ENCODE data around the gene TAMM41. TPM values are rescaled to one million over a fixed set of nuclear protein-coding genes. Genes with fewer than 3 reads are reported as not detected.
A peak's percentile ranks its signal among the peaks of the same experiment; 100 is the strongest.

TAMM41 gene
- total RNA-seq, 1 experiment from 2014 or later: 24.3 TPM

- H4K5ac ChIP-seq (ENCODE audit: insufficient read length, low read depth, low read length): no peak overlapping the region
- DNase-seq: no peak
- H2BK120ac ChIP-seq (ENCODE audit: low read depth, low read length, poor library complexity, severe bottlenecking): no peak overlapping the region
- no peaks in the 10 kb centered on the region for H3K79me2 ChIP-seq (ENCODE audit: insufficient read depth, low read length)
- H2AFZ ChIP-seq (ENCODE audit: low read length): no peak overlapping the region
- H3K14ac ChIP-seq (ENCODE audit: insufficient read depth, low read length): no peak overlapping the region
- peaks cover 4% of the 10 kb centered on the region for H3K9me3 ChIP-seq (ENCODE audit: control insufficient read depth, low read depth, low read length)
- H3K79me1 ChIP-seq (ENCODE audit: insufficient read depth, low read depth, low read length, poor library complexity, severe bottlenecking): no peaks in the 10 kb centered on the region
- no peak overlapping the region for H4K91ac ChIP-seq (ENCODE audit: insufficient read length, low read depth, low read length)
- no peak overlapping the region for H3K27ac ChIP-seq (ENCODE audit: insufficient read length, low read depth, low read length)
- H3K18ac ChIP-seq (ENCODE audit: insufficient read length, low read depth, low read length): no peak overlapping the region
- H3K56ac ChIP-seq (ENCODE audit: insufficient read length, low read depth, low read length): no peak overlapping the region
- H3K9ac ChIP-seq (ENCODE audit: extremely low read depth, insufficient read length, low read length): no peak overlapping the region
- H4K8ac ChIP-seq (replicated peaks; ENCODE audit: insufficient read length, low read depth, low read length): no peak overlapping the region
- Mint-ChIP-seq H3K27me3 (ENCODE audit: low read depth) (no peaks in the 10 kb centered on the region; the same call in none of the 2 replicates), H3K27ac (no peak overlapping the region), H3K4me1 (peaks cover 14 to 16% of the 10 kb centered on the region in 2 experiments), H3K4me3 (no peak overlapping the region), H3K9me3 (peaks cover 4 to 6% of the 10 kb centered on the region in 2 experiments; a peak in 4 of 5 replicates), H3K36me3 (ENCODE audit: insufficient read depth in 1 of 3, low read depth in 3 of 3) (peaks cover 25 to 60% (median 37%) of the 10 kb centered on the region in 3 experiments)
- no peak overlapping the region for H3T11ph ChIP-seq (ENCODE audit: low read length)
- H4K20me1 ChIP-seq (ENCODE audit: control insufficient read depth, insufficient read depth, insufficient read length): no peaks in the 10 kb centered on the region
- no peaks in the 10 kb centered on the region for H3K4me1 ChIP-seq (ENCODE audit: insufficient read depth, low read length)
- peak; percentile 62 for TF ChIP-seq CTCF (conservative IDR thresholded peaks at IDR 0.05)
- H2BK15ac ChIP-seq (ENCODE audit: low read depth, low read length): no peak overlapping the region
- no peak overlapping the region for H2BK20ac ChIP-seq (ENCODE audit: low read depth, low read length, poor library complexity, severe bottlenecking)
- H3K27me3 ChIP-seq (ENCODE audit: insufficient read depth, low read length): no peaks in the 10 kb centered on the region
- H3K23me2 ChIP-seq (ENCODE audit: insufficient read length, low read depth, low read length, poor library complexity, severe bottlenecking): no peaks in the 10 kb centered on the region
- no peak overlapping the region for H3K4me2 ChIP-seq (ENCODE audit: insufficient read depth, insufficient read length, low read length)
- H2BK12ac ChIP-seq (ENCODE audit: insufficient read length, low read depth, low read length): no peak overlapping the region
- H3K23ac ChIP-seq (ENCODE audit: insufficient read length, low read depth, low read length): no peak overlapping the region
- no peak overlapping the region for H2AK5ac ChIP-seq (ENCODE audit: insufficient read length, low read length)
- no peak overlapping the region for H3K4ac ChIP-seq (ENCODE audit: low read depth, low read length)
- no peak overlapping the region for H2BK5ac ChIP-seq (ENCODE audit: insufficient read length, low read length)
These were observed 11.6 kb downstream of the TAMM41 start for GRCh38 chr3:11835028-11835639.
